Esophagus muscularis mucosa (tissue), 4 donors: ENCODE data around the gene SLC25A22. TPM values are rescaled to one million over a fixed set of nuclear protein-coding genes. Genes with fewer than 3 reads are reported as not detected.
A peak's percentile ranks its signal among the peaks of the same experiment; 100 is the strongest.

Experiments
- DNase-seq: peaks from one replicate; pipeline ENCODE4 v3.0.0-alpha.2; 2017; ENCODE audit errors: extremely low spot score
- H3K27ac ChIP-seq, 4 donors: fragments of 200-600 bp; sonication (generic); replicated peaks in 1 of 4; 1 replicate in 3 of 4; 2 replicates in 1 of 4; pipeline ENCODE4 v1.5.1; 2016 to 2019; ENCODE audit warnings: mild to moderate bottlenecking in 1 of 4
- H3K27me3 ChIP-seq, 4 donors: fragments of 200-600 bp; sonication (generic); one replicate each; pipeline versions ENCODE4 v1.5.1 to v1.6.0; 2016 to 2019
- H3K36me3 ChIP-seq, 4 donors: fragments of 200-600 bp; sonication (generic); one replicate each; pipeline ENCODE4 v1.5.1; 2016 to 2019
- H3K4me1 ChIP-seq, 4 donors: fragments of 200-600 bp; sonication (generic); one replicate each; pipeline ENCODE4 v1.5.1; 2016 to 2019
- H3K4me3 ChIP-seq, 4 donors: fragments of 200-600 bp; sonication (generic); 1 replicate in 2 of 4; 2 replicates in 2 of 4; pipeline ENCODE4 v1.5.1; 2016 to 2019; ENCODE audit warnings: mild to moderate bottlenecking in 4 of 4, moderate library complexity in 1 of 4
- H3K9me3 ChIP-seq, 4 donors: fragments of 200-600 bp; sonication (generic); 1 replicate in 3 of 4; 2 replicates in 1 of 4; pipeline ENCODE4 v1.5.1; 2016 to 2019
- CTCF ChIP-seq, 3 experiments: fragments of 200-600 bp in 2 of 3; fragments of 450-650 bp in 1 of 3; sonication (generic) in 2 of 3; IDR thresholded peaks; one replicate each; pipeline ENCODE4 v1.5.1; 2017 to 2019; ENCODE audit warnings: antibody characterized with exemption in 3 of 3, mild to moderate bottlenecking in 2 of 3, moderate library complexity in 1 of 3
- EP300 ChIP-seq: sonication (generic); formaldehyde crosslinking; IDR thresholded peaks from one replicate; pipeline ENCODE4 v1.6.1; 2017; ENCODE audit warnings: antibody characterized with exemption
- POLR2A ChIP-seq: fragments of 450-650 bp; IDR thresholded peaks from one replicate; pipeline ENCODE4 v1.6.1; 2017; ENCODE audit warnings: antibody characterized with exemption, moderate library complexity, mild to moderate bottlenecking, low read depth
- POLR2AphosphoS5 ChIP-seq, 2 donors: sonication (generic); formaldehyde crosslinking; IDR thresholded peaks; one replicate each; pipeline ENCODE4 v1.6.1; 2017; ENCODE audit warnings: antibody characterized with exemption in 2 of 2
- WGBS: methylation state at CpG from one replicate; pipeline ENCODE4 v1.1.5; 2018; 5-methylcytosine and 5-hydroxymethylcytosine counted together
- intact Hi-C: fragments of 100-400 bp; cut with DNase I; formaldehyde crosslinking; loops from one replicate; pipeline ENCODE4 v1.15.1; 2023
- total RNA-seq, 4 donors: library from RNA; depleted of rRNA; stranded (reverse); fragments of >200 nt; gene quantifications; one replicate each; pipeline versions ENCODE4 v1.1.0 to v1.2.1, GENCODE V29; 2016

Gene SLC25A22
- 10 to 100 TPM in 1 of 4 donors, 1 to 10 TPM in 3; 5.0 to 11.0 (median 9.5) TPM for total RNA-seq

DNA sequence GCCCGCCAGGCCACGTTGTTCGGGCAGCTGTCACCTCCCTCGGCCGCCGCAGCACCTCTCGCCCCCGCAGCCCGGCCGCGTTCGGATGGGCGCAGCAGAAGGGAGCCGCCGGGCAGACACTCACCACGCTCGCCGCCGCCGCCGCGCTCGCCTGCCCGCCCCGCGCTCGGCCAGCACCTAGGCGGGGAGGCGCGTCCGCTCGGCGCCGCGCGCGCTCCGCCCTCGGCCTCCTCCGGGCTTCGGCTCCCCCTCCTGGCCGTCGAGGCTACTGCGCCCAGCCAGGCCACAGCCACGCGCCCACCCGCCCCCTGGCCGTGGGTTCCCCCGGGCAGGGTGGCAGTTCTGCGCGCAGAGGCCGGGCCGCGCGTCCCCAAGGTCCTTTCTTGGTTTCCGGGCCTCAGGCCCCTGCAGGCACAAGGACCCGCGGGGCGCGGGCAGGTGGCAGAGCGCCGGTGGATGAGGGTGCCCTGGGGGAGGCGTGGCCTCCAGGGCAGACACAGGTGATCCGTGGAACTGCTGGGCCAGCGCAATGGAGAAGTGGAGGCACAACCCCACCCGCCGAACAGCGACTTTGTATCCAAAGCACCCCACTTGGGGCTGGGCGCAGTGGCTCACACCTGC is at the start of gene SLC25A22:
TSS of gene SLC25A22 (minus strand) at position 189 of the 621 bp plus-strand sequence. CDS start 3,275 bp downstream, outside the sequence.
- intact Hi-C loops, result no loop called here
- Histone ChIP-seq H3K27ac (peak within 1 kb of the TSS; percentile 84 to 93 (median 90)), H3K9me3 (no peaks in the 10 kb centered on the region), H3K4me3 (peak within 1 kb of the TSS; percentile 59 to 93 (median 84)), H3K4me1 (peaks cover 32 to 50% (median 37%) of the 10 kb centered on the region in 4 donors), H3K36me3 (peaks cover 14 to 49% (median 45%) of the 10 kb centered on the region in 4 donors), H3K27me3 (no peaks in the 10 kb centered on the region)
- TF ChIP-seq POLR2AphosphoS5 (IDR thresholded peaks at IDR 0.05), result no peak
- TF ChIP-seq CTCF (IDR thresholded peaks at IDR 0.05), result peak; percentile 87 to 96 (median 90)
- 20% methylated on average over 9 of the region's 69 CpGs for WGBS
- DNase-seq, result no peak

- intact Hi-C loops, result loop anchor here (2.0 kb wide), 1 partner anchor 203 kb away; no protein-coding TSS in a partner anchor
- Histone ChIP-seq H3K4me1 (peaks cover 54 to 98% (median 87%) of the 10 kb centered on the region in 4 donors), H3K36me3 (peaks cover 0 to 30% (median 13%) of the 10 kb centered on the region in 4 donors), H3K27me3 (peaks cover 0 to 17% (median 5%) of the 10 kb centered on the region in 4 donors), H3K27ac (no peak overlapping the region), H3K9me3 (no peaks in the 10 kb centered on the region), H3K4me3 (no peak overlapping the region)
- DNase-seq, result no peak
- TF ChIP-seq EP300 (no peak), CTCF (IDR thresholded peaks at IDR 0.05) (no peak), POLR2AphosphoS5 (IDR thresholded peaks at IDR 0.05) (no peak), POLR2A (no peak)
- 95% methylated on average over 4 of the region's 18 CpGs for WGBS
These were observed 49.8 kb upstream of the SLC25A22 start for GRCh38 chr11:847876-848275.

DNA sequence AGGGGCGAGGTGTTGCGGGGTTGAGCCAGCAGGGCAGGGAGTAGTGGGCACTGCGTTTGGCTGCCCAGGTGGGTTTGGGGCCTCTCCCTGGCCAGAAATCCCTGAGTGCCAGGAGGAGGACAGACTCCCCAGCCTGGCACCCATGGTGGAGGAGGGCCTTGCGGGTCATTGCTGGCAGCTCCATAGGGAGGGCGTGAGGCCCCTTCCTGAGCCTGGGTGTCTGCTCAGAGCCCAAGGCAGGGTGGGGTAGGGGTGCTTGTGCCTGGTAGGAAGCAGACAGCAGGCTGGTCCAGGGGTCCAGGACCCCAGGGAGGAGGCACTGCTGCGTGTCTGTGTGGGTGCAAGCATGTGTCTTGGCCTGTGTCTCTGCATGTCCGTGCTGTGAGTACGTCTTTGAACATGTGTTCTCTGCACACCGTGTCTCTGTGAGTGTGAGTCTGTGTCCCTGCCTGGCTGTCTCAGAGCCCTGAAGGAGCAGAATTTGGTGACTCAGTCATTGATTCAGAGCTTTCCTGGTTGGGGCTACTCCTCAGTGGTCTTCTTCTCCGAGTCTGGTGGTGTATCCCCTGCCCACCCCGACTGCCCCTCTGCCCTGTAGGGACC is 48.5 kb upstream of the SLC25A22 start:
- Histone ChIP-seq H3K36me3 (peaks cover 0 to 20% (median 13%) of the 10 kb centered on the region in 4 donors), H3K9me3 (no peaks in the 10 kb centered on the region), H3K27ac (peak overlapping the region; percentile 88 to 94 (median 91)), H3K4me3 (no peak overlapping the region), H3K4me1 (peaks cover 57 to 90% (median 84%) of the 10 kb centered on the region in 4 donors), H3K27me3 (peaks cover 0 to 17% (median 5%) of the 10 kb centered on the region in 4 donors)
- TF ChIP-seq POLR2A (no peak), EP300 (no peak), CTCF (IDR thresholded peaks at IDR 0.05) (no peak), POLR2AphosphoS5 (IDR thresholded peaks at IDR 0.05) (no peak)
- no peak for DNase-seq
- intact Hi-C loops, result no loop called here
- WGBS, result 70% methylated on average over 6 of the region's 11 CpGs

GRCh38 chr11:845872-846495 is 47.9 kb upstream of the SLC25A22 start:
- peaks cover 0 to 17% (median 5%) of the 10 kb centered on the region in 4 donors for H3K27me3 ChIP-seq
- peak overlapping the region in 3 of 4 donors; percentile 80 to 94 (median 89) for H3K4me3 ChIP-seq
- no peak for DNase-seq
- H3K4me1 ChIP-seq, result peaks cover 62 to 90% (median 84%) of the 10 kb centered on the region in 4 donors
- intact Hi-C loops, result loop anchor here (2.0 kb wide), 1 partner anchor 81 kb away; no protein-coding TSS in a partner anchor
- H3K36me3 ChIP-seq, result peaks cover 0 to 20% (median 16%) of the 10 kb centered on the region in 4 donors
- WGBS, result no CpG with 5 or more reads among the region's 8 CpGs
- H3K9me3 ChIP-seq, result no peaks in the 10 kb centered on the region
- no peak for TF ChIP-seq EP300
- no peak for TF ChIP-seq POLR2A
- TF ChIP-seq POLR2AphosphoS5 (IDR thresholded peaks at IDR 0.05), result no peak
- no peak for TF ChIP-seq CTCF (IDR thresholded peaks at IDR 0.05)
- H3K27ac ChIP-seq, result peak overlapping the region; percentile 88 to 94 (median 91)
